Measurements from ENCODE around the gene CRYBA2.

DNA sequence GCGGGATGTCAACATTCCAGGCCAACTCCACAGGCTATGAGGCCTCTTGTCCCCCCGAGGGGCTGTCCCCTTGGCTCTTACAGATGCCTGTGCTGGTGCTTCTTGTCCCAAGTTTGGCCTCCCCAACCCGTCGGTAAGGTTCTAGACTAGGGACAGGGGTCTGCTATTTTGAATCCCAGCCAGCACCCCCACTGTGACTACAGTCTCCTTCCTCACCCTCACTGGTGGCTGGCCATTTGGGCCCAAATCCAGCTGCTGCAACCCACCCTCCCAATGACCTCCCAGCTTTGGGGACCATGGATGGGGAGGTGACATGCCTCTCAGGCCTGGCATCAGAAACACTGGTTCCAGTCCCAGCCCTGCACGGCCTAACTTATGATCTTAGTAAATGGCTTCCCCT lies 29.4 kb upstream of the CRYBA2 start:
- TF ChIP-seq, protein P1, sequence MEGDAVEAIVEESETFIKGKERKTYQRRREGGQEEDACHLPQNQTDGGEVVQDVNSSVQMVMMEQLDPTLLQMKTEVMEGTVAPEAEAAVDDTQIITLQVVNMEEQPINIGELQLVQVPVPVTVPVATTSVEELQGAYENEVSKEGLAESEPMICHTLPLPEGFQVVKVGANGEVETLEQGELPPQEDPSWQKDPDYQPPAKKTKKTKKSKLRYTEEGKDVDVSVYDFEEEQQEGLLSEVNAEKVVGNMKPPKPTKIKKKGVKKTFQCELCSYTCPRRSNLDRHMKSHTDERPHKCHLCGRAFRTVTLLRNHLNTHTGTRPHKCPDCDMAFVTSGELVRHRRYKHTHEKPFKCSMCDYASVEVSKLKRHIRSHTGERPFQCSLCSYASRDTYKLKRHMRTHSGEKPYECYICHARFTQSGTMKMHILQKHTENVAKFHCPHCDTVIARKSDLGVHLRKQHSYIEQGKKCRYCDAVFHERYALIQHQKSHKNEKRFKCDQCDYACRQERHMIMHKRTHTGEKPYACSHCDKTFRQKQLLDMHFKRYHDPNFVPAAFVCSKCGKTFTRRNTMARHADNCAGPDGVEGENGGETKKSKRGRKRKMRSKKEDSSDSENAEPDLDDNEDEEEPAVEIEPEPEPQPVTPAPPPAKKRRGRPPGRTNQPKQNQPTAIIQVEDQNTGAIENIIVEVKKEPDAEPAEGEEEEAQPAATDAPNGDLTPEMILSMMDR (IDR thresholded peaks at IDR 0.05; ENCODE audit: low read length), result no peak
- TF ChIP-seq EZH2 (IDR thresholded peaks at IDR 0.05; ENCODE audit: borderline replicate concordance, low read length), result no peak

Measured in OCI-LY1 (cell line).